Measurements from ENCODE around the gene ASPDH.
A peak's percentile ranks its signal among the peaks of the same experiment; 100 is the strongest.
"Not testable (repeated sequence)": the region's sequence is repeated elsewhere in the genome, so short reads cannot be mapped to it uniquely, and the experiment has no call there.

Gene ASPDH

DNA sequence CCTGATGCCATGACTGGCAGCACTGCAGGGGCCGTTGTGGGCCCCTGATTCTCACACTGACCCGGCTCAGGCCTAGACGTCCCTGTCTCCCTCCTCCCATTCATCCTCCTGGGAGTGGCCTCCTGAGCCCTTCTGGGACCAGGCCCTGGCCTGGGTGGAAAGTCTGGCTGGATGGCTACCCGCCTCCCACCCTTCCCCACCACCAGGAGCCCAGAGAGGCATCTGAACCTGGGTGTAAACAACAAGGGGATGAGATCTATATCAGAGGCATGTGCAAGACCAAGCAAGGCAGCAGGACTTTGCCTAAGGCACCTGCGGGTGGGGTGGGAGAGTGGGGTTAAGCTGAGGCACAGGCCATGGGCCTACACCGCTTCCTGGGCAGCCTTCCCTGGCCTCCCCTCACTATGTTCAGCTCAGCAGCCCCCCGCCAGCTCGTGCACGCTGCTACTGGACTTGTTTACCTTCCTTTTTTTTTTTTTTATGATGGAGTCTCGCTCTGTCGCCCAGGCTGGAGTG is 22.0 kb upstream of the ASPDH start:
- TF ChIP-seq, protein P1, sequence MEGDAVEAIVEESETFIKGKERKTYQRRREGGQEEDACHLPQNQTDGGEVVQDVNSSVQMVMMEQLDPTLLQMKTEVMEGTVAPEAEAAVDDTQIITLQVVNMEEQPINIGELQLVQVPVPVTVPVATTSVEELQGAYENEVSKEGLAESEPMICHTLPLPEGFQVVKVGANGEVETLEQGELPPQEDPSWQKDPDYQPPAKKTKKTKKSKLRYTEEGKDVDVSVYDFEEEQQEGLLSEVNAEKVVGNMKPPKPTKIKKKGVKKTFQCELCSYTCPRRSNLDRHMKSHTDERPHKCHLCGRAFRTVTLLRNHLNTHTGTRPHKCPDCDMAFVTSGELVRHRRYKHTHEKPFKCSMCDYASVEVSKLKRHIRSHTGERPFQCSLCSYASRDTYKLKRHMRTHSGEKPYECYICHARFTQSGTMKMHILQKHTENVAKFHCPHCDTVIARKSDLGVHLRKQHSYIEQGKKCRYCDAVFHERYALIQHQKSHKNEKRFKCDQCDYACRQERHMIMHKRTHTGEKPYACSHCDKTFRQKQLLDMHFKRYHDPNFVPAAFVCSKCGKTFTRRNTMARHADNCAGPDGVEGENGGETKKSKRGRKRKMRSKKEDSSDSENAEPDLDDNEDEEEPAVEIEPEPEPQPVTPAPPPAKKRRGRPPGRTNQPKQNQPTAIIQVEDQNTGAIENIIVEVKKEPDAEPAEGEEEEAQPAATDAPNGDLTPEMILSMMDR (IDR thresholded peaks at IDR 0.05; ENCODE audit: insufficient read depth, low read depth, low read length, missing control alignments) = no peak
- H3K4me3 ChIP-seq (ENCODE audit: low read depth, low read length) = no peak overlapping the region
- DNase-seq (ENCODE audit: low read depth) = no peak

DNA sequence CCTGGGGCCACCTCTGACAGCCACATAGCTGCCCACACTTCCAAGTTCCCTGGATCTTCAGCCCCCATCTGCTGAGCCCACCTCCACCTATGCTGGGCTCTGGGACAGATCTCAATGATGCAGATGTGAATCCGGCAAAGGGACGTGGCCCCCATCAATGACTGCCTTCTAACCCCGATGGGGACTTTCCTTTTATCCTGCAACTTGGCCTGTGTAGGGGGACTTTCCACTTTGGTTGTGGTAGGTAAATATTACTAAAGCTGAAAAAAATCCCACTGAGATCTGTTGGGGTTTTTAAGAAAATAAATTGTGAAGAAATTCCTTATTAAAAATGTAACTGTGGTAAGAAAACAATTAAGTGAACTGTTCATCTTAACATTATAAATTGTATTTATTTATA is 20.8 kb upstream of the ASPDH start:
- peak; percentile 68 for DNase-seq (ENCODE audit: low read depth)
- TF ChIP-seq, protein P1 (IDR thresholded peaks at IDR 0.05; ENCODE audit: insufficient read depth, low read depth, low read length, missing control alignments) = no peak
- no peak overlapping the region for H3K4me3 ChIP-seq (ENCODE audit: low read depth, low read length)

DNA sequence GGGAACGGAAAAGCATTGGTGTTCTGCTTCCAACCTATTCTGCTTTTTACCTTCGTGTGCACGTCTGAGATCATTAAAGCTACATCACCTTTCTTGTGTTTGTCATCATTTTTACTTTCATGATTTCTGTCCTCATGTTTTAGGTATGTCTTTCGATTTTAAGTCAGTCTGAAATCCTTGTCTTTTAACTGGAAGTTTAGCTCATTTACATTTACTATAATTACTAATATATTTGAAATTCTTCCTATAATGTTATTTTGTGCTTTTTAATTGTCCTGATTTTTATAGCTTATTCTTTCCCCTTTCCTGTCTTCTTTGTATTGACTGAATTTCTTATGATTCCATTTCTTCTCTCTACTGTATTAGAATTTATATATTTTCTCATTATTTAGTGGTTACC is 19.2 kb upstream of the ASPDH start:
- no peak for DNase-seq (ENCODE audit: low read depth)

DNA sequence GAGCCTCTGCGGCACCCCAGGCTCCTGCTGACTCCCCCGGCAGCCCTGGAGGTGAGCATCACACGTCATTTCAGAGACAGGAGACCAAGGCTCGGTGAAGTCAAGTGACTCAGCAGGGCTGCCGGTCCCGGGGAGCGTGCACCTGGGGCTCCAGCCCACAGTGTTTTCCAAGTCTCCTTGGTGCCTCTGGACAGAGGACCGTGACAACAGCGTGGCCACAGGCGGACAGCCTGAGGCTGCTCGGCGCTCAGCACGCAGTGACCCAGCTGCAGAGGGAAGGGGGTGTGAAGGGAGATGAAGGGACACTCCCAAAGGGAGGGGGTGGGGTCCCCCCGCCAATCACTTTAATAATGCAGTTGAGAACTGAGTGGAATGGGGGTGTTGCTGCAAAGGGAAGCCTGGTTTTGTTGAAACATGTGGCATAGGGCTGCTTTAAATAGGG is 17.5 kb upstream of the ASPDH start:
- DNase-seq (ENCODE audit: low read depth) = no peak
- TF ChIP-seq, protein P1 (IDR thresholded peaks at IDR 0.05; ENCODE audit: insufficient read depth, low read depth, low read length, missing control alignments) = no peak
- H3K4me3 ChIP-seq (ENCODE audit: low read depth, low read length) = no peak overlapping the region

More for the DNA sequence above, 19.2 kb upstream of the ASPDH start:
- no peak overlapping the region for H3K4me3 ChIP-seq (ENCODE audit: low read depth, low read length)
- TF ChIP-seq, protein P1 (IDR thresholded peaks at IDR 0.05; ENCODE audit: insufficient read depth, low read depth, low read length, missing control alignments) = no peak

DNA sequence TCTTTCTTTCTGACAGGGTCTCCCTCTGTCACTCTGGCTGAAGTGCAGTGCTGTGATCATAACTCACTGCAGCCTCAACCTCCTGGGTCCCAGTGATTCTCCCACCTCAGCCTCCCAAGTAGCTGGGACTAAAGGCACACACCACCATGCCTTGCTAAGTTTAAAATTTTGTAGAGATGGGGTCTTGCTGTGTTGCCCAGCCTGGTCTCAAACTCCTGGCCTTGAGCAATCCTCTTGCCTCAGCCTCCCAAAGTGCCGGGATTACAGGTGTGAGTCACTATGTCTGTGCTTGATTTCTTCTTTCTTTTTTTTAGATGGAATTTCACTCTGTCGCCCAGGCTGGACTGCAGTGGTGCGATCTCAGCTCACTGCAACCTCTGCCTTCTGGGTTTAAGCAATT is 14.3 kb upstream of the ASPDH start:
- not testable (repeated sequence) for DNase-seq (ENCODE audit: low read depth); H3K4me3 ChIP-seq (ENCODE audit: low read depth, low read length)

DNA sequence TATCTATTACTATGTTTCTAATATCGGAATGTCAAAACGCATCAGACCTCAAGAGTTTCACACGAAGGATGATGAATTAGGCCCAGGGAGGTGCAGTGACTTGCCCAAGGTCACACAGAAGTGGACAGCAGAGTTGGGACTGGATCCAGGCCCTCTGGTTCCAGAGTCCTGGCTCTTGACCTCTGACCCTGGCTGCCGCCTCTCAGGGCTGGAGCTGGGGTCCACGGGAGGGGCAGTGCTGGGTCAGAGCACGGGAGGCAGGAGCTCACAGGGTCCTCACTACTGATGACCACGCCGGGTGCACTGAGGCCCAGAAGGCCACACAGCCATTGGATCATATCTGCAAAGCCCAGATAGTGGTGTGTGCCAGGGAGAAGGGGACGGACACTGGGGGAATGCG is 9.2 kb upstream of the ASPDH start:
- no peak overlapping the region for H3K4me3 ChIP-seq (ENCODE audit: low read depth, low read length)
- DNase-seq (ENCODE audit: low read depth) = no peak
- TF ChIP-seq, protein P1 (IDR thresholded peaks at IDR 0.05; ENCODE audit: insufficient read depth, low read depth, low read length, missing control alignments) = no peak

DNA sequence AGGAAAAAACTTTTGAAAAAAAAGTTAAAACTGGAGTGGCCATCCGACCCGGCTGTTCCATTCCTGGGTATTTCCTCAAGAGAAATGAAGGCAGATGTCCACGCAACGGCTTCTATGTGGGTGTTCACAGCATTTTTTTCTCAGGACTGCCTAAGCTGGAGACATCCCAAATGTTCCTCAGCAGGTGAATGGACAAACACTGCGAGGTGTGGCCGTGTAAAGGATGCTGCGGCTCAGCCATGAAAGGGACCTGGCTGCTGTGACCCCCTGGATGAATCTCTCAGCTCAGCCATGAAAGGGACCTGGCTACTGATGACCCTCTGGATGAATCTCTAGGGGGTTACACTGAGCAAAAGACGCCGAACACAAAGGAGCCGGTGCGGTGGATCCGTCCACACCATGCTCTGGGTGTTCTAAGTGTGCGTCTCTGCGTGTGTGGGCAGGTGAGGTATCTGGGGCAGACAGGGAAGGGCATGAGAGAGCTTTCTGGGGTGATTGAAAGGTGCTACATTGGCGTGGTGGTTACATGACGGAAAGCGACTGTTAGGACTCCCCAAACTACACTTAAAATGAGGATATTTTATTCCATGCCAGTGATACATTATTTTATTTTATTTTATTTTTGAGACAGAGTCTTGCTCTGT is 7.2 kb upstream of the ASPDH start:
- no peak for DNase-seq (ENCODE audit: low read depth)
- no peak overlapping the region for H3K4me3 ChIP-seq (ENCODE audit: low read depth, low read length)
- TF ChIP-seq, protein P1 (IDR thresholded peaks at IDR 0.05; ENCODE audit: insufficient read depth, low read depth, low read length, missing control alignments) = no peak
